GM03348 (cell line): ENCODE data around the gene PTF1A.
"Not testable (repeated sequence)": the region's sequence is repeated elsewhere in the genome, so short reads cannot be mapped to it uniquely, and the experiment has no call there.

Source experiments
- DNase-seq: peaks from one replicate; pipeline ENCODE4 v3.0.0; 2012; ENCODE audit warnings: low spot score

The PTF1A gene

GRCh38 chr10:23204773-23205172 lies 12.7 kb downstream of the PTF1A start:
- DNase-seq, result no peak

DNA sequence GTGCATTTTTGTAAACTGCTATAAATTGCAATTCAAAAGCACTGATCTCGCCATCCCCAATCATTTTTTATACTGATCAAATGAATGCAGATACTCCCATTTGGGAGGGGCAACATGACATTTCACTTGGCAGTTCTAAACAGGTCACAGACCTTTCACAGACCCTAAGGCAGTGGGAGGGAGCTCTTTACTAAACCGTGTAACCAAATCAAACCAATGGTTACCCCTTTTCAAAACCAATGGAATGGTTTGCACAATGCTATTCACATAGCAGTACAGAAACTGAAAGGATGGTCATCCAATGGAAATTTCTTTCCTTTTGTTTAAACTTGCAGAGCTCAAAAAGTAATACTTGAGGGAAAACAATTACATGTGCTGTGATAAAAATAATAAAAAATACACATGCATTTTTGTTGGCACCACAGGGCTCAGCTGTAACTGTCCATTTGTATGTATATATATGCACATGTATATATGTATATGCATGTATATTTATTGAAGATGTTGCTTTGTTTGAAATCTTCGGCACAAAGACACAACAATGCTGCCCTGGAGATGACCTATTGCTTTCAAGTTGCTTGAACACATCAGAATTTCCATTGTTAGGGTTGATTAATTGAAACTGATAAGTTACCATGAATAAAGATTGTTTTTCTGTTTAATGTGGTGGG lies 14.0 kb downstream of the PTF1A start:
- no peak for DNase-seq

DNA sequence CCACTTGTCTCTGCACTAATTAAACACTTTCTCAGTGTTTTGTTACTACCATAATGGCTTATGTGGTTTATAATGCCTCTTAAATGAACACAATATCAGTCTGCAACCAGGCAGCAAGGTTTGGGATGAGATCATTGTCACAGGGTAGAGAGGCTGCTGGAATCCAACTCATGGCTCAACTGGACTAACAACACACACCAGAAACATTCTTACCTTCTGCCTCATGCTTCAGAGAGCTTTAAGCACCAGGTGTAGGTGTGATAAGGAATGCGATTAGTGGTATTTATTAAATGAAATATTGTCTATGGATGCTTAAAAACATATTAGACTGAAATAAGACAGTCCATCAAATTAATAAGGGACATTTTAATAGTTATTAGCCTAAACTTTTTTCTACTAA lies 25.4 kb downstream of the PTF1A start:
- DNase-seq, result no peak

- DNase-seq, result no peak
These were observed 38.5 kb downstream of the PTF1A start for GRCh38 chr10:23230582-23230981.

- DNase-seq, result no peak
These were observed 45.9 kb downstream of the PTF1A start for GRCh38 chr10:23238015-23238414.

- not testable (repeated sequence) for DNase-seq
These were observed 49.7 kb downstream of the PTF1A start for GRCh38 chr10:23241779-23242178.
